GM12891 (cell line): ENCODE measurements around the gene FHL2.

Experiments
- POLR2A ChIP-seq: IDR thresholded peaks from 2 replicates; pipeline ENCODE4 v1.6.1; 2011; ENCODE audit warnings: low read depth, low read length, control low read depth
- POLR2AphosphoS5 ChIP-seq: IDR thresholded peaks from 2 replicates; pipeline ENCODE4 v1.6.1; 2011; ENCODE audit warnings: low read depth, low read length, control low read depth
- TAF1 ChIP-seq: IDR thresholded peaks from 2 replicates; pipeline ENCODE4 v1.6.1; 2011; ENCODE audit warnings: low read depth, low read length, control low read depth

- TF ChIP-seq TAF1, result no peak
- TF ChIP-seq POLR2AphosphoS5, result no peak
- no peak for TF ChIP-seq POLR2A
Observed at GRCh38 chr2:105405291-105405690, 6.4 kb upstream of the FHL2 start.
